HCT116 (cell line): ENCODE measurements around the gene MCF2L.

Experiments used
- ELF1 ChIP-seq: IDR thresholded peaks from 2 replicates; pipeline ENCODE4 v1.6.1; 2012; ENCODE audit warnings: low read depth, borderline replicate concordance
- EZH2 ChIP-seq: fragments of 200-600 bp; sonication (generic); IDR thresholded peaks from 2 replicates; pipeline ENCODE4 v1.6.1; 2017; ENCODE audit warnings: antibody characterized with exemption, mixed run types
- EZH2phosphoT487 ChIP-seq: fragments of 200-600 bp; IDR thresholded peaks from 2 replicates; pipeline ENCODE4 v1.6.1; 2018; ENCODE audit warnings: antibody characterized with exemption, borderline replicate concordance
- POLR2A ChIP-seq: IDR thresholded peaks from 2 replicates; pipeline ENCODE4 v1.7.0; 2011; ENCODE audit warnings: borderline replicate concordance; ENCODE audit not compliant: insufficient read depth, insufficient read length; ENCODE audit errors: extremely low read depth
- POLR2AphosphoS5 ChIP-seq: IDR thresholded peaks from 2 replicates; pipeline ENCODE4 v1.6.1; 2011; ENCODE audit warnings: mild to moderate bottlenecking, low read depth, low read length, moderate library complexity
- RAD21 ChIP-seq: IDR thresholded peaks from 2 replicates; pipeline ENCODE4 v1.6.1; 2012; ENCODE audit warnings: low read depth, mild to moderate bottlenecking
- SIN3A ChIP-seq: IDR thresholded peaks from 2 replicates; pipeline ENCODE4 v1.6.1; 2012; ENCODE audit warnings: low read depth
- SRF ChIP-seq: IDR thresholded peaks from 2 replicates; pipeline ENCODE4 v1.6.1; 2012; ENCODE audit warnings: low read depth
- TF ChIP-seq, protein P1 (sequence below), 3 experiments: fragments of 200-600 bp in 1 of 3; sonication (generic) in 1 of 3; IDR thresholded peaks in 2 of 3; conservative IDR thresholded peaks in 1 of 3; 2 replicates each; pipeline ENCODE4 v1.5.1; 2012 to 2017; ENCODE audit warnings: low read depth in 2 of 3, low read length in 2 of 3, antibody characterized with exemption in 1 of 3, borderline replicate concordance in 1 of 3, control low read depth in 1 of 3, mild to moderate bottlenecking in 1 of 3, mixed read lengths in 1 of 3, mixed run types in 1 of 3, moderate library complexity in 1 of 3; ENCODE audit not compliant: insufficient read depth in 1 of 3
- TF ChIP-seq, protein P2 (sequence below): IDR thresholded peaks from 2 replicates; pipeline ENCODE4 v1.6.1; 2012

DNA sequence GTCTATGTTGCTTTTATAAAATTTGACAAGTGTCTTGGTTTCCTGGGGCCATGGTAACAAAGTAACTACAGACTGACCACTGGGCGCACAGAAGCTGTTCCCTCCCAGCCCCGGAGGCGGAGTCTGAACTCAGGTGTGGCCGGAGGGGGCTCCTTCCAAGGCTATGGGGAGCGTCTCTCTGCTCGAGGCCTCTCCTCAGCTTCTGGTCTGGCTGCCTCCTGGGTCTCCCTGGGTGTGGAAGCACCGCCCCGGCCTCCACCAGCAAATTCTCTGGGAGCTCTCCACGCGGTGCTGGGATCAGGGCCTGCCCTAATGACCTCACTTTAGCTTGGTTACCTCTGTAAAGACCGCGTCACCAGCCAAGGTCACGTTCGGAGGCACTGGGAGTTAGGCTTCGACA is 90.9 kb downstream of the MCF2L start:
- TF ChIP-seq RAD21 (no peak), ELF1 (no peak), POLR2AphosphoS5 (no peak), SIN3A (no peak), POLR2A (no peak), EZH2phosphoT487 (no peak), EZH2 (no peak), SRF (no peak)
- TF ChIP-seq, protein P1, sequence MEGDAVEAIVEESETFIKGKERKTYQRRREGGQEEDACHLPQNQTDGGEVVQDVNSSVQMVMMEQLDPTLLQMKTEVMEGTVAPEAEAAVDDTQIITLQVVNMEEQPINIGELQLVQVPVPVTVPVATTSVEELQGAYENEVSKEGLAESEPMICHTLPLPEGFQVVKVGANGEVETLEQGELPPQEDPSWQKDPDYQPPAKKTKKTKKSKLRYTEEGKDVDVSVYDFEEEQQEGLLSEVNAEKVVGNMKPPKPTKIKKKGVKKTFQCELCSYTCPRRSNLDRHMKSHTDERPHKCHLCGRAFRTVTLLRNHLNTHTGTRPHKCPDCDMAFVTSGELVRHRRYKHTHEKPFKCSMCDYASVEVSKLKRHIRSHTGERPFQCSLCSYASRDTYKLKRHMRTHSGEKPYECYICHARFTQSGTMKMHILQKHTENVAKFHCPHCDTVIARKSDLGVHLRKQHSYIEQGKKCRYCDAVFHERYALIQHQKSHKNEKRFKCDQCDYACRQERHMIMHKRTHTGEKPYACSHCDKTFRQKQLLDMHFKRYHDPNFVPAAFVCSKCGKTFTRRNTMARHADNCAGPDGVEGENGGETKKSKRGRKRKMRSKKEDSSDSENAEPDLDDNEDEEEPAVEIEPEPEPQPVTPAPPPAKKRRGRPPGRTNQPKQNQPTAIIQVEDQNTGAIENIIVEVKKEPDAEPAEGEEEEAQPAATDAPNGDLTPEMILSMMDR (IDR thresholded peaks at IDR 0.05 in 2 of 3, conservative IDR thresholded peaks at IDR 0.05 in 1 of 3; ENCODE audit: borderline replicate concordance in 1 of 3, insufficient read depth in 1 of 3, low read depth in 2 of 3, low read length in 2 of 3) = no peak
- TF ChIP-seq, protein P2, sequence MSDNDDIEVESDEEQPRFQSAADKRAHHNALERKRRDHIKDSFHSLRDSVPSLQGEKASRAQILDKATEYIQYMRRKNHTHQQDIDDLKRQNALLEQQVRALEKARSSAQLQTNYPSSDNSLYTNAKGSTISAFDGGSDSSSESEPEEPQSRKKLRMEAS = no peak
